ENCODE results near the gene NACC2.

The NACC2 gene

GRCh38 chr9:136143215-136144001 lies 48.3 kb upstream of the NACC2 start (continued):
- TF ChIP-seq PATZ1 (tag by site-specific recombination; IDR thresholded peaks at IDR 0.05) = peak; percentile 48; the same call in 1 of the 2 replicates
- no peak for TF ChIP-seq ZNF10 (tag by site-specific recombination; IDR thresholded peaks at IDR 0.05)
- no peak for TF ChIP-seq ZNF148 (tag by site-specific recombination; IDR thresholded peaks at IDR 0.05; ENCODE audit: borderline replicate concordance)
- TF ChIP-seq ZNF488 (tag by site-specific recombination; IDR thresholded peaks at IDR 0.05) = no peak
- TF ChIP-seq ZNF585B (tag by site-specific recombination; IDR thresholded peaks at IDR 0.05) = no peak
- TF ChIP-seq ZSCAN23 (tag by site-specific recombination; IDR thresholded peaks at IDR 0.05) = no peak
- no peak for TF ChIP-seq IKZF3 (tag by site-specific recombination; IDR thresholded peaks at IDR 0.05)
- no peak for TF ChIP-seq TCF7L2 (IDR thresholded peaks at IDR 0.05; ENCODE audit: borderline replicate concordance, low read depth, low read length)
- TF ChIP-seq ZNF654 (tag by site-specific recombination; IDR thresholded peaks at IDR 0.05; ENCODE audit: low read depth) = peak; percentile 32; the same call in 1 of the 2 replicates
- TF ChIP-seq RBAK (tag by site-specific recombination; IDR thresholded peaks at IDR 0.05) = no peak
- TF ChIP-seq PRDM10 (tag by site-specific recombination; IDR thresholded peaks at IDR 0.05) = peak; percentile 34; the same call in 1 of the 2 replicates
- TF ChIP-seq CTCF (tag by site-specific recombination; IDR thresholded peaks at IDR 0.05) = peak; percentile 30; the same call in 1 of the 2 replicates
- TF ChIP-seq ZNF791 (tag by site-specific recombination; IDR thresholded peaks at IDR 0.05) = no peak
- TF ChIP-seq MZF1 (tag by site-specific recombination; IDR thresholded peaks at IDR 0.05; ENCODE audit: borderline replicate concordance) = no peak
- peak; percentile 100 for TF ChIP-seq ZIC2 (tag by site-specific recombination; IDR thresholded peaks at IDR 0.05)
- TF ChIP-seq ZNF175 (tag by site-specific recombination; IDR thresholded peaks at IDR 0.05) = no peak
- no peak for TF ChIP-seq BCL6B (tag by site-specific recombination; IDR thresholded peaks at IDR 0.05)
- TF ChIP-seq ZNF398 (tag by site-specific recombination; IDR thresholded peaks at IDR 0.05) = peak; percentile 36; the same call in 1 of the 2 replicates
- 0 out of 2 replicates have a peak, but pooled peaks have one; percentile 56 for TF ChIP-seq KLF17 (tag by site-specific recombination; IDR thresholded peaks at IDR 0.05)
- TF ChIP-seq ZNF248 (tag by site-specific recombination; IDR thresholded peaks at IDR 0.05) = no peak
- no peak for TF ChIP-seq ZNF169 (tag by site-specific recombination; IDR thresholded peaks at IDR 0.05)
- no peak for TF ChIP-seq ZNF624 (tag by site-specific recombination; IDR thresholded peaks at IDR 0.05)
- TF ChIP-seq ZNF174 (tag by site-specific recombination; IDR thresholded peaks at IDR 0.05) = no peak

Measured in HEK293 (cell line).